GM19372 (cell line): ENCODE measurements around the gene ODC1.
"Not testable (repeated sequence)": the region's sequence is repeated elsewhere in the genome, so short reads cannot be mapped to it uniquely, and the experiment has no call there.

Source experiments
- ATAC-seq: cut with Tn5 transposase; IDR thresholded peaks from one replicate; pipeline ENCODE4 v1.9.1; 2021; ENCODE audit warnings: mild to moderate bottlenecking, low read depth, moderate library complexity; ENCODE audit not compliant: unreplicated experiment

Gene ODC1

GRCh38 chr2:10457846-10458598 is 9.9 kb upstream of the ODC1 start:
- no peak for ATAC-seq

GRCh38 chr2:10457195-10457594 is 9.1 kb upstream of the ODC1 start:
- not testable (repeated sequence) for ATAC-seq

- no peak for ATAC-seq
These were observed 6.4 kb upstream of the ODC1 start for GRCh38 chr2:10454505-10454904.

DNA sequence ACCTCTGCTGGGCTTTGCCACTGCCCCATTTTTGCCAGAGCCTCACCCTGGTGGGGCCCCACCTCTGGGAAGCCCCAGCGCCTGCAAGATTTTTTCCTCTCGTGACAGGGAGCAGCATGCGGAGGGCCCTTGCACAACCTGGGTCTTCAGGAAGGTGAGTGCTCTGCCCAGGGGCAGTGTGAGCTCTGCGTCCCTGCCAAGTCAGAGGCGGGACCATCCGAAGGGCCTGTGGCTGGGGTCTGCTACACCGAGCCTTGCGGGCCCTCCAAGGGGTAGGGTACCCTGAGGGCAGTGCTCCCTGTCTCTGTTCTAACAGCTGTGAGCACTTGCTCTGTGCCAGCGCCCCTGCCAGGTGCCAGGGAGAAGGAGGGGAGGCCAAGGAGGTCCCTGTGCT is 5.8 kb upstream of the ODC1 start:
- ATAC-seq = no peak

DNA sequence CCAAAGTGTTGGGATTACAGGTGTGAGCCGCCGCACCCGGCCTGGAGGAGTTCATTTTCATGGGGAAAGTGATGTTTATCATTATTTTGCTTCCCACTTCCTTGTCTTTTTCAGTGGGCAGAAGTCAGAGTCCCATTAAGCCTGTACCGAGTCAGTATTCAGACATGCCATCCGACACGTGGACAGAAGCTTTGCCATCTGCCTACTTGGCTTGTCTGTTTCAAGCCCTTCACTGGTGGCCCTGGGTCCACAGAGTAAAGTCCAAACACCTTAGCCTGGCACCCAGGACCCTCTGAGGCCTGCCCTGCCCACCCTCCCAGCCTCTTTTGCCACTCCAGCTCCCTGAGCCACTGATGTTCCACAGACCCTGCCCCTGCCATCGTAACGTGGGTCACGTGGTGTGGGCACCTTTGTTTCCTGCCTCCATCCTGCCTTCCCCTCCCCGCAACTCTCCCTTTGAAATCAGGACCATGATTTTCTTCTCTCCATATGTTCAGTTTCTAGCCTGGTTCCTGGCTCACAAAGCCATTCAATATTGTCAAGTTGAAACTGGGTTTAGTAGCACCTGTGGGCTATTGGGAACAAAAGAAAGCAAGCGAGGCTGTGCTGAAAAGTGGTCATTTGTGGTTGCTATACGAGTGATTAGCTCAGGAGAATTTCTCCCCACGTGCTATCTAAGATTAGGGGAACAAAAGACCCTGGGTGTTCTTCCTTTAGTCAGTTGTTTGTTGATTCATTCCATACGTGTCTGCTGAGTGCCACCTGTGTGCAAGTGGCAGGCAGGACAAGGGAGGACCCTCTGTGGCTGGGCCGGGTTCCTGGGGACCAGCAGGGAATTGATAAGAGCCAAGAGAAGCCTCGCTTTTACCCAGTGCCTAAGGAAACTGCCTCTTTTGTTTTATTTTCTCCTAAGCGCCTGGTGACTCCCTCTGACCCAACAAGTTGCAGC is 5.1 kb upstream of the ODC1 start:
- no peak for ATAC-seq

DNA sequence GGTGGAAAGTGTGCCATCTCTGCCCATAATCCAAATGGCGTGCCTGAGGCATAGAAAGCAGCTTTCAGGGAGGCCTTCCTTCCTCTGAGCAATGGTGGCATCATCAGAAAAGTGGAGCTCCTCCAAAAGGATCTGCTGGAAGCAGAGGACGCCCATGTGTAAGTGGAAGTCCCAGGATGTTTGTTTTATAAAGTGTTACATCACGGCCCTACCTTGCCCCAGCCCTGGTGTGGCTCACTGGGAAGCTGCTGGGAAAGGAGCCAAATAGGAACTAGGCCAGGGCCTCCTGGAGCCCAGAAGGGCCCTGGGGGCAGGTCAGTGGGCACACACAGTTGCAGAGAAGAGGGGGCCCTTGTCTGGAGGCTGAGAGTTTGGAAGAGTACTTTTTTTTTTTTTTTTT is 4.2 kb upstream of the ODC1 start:
- no peak for ATAC-seq

GRCh38 chr2:10451819-10452218 is 3.7 kb upstream of the ODC1 start:
- no peak for ATAC-seq

DNA sequence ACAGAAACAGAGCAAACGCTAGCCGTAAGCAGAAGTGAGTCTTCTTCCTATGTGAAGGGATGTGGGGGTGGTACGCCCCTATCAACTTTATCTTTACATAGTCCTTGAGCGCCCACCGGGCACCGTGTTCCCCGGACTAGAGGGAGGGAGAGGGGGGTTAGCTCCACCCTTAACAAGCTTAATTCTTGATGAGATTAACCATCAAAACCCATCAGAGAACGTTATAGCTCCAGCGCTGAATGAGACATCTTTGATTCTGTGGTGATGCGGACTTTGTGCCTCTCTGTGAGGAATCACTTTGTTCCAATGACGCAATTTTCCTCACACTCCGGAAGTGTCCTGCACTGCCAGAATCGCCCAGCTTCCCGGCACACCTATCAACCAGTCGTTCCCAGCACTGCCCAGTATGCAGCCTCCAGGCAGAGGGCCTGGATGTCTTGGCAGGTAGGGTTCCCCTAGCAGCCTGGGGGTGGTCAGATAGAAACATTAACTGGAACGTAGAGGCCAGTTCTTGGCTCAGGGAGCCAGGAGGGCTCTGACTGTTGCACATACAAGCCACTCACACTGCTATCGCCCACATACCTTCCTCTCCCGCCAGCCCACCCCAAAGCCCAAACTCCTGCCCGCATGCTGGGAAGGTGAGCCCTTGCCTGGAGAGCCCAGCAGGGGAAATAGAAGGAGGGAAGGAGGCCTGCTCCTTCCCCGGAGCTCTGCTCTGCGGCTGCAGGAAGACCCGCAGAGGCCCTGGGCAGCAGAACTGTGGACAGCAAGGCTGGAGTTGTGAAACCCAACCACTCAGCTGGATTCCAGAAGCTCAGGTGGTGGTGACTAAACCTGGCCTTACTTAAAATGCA is 1.9 kb upstream of the ODC1 start:
- no peak for ATAC-seq

GRCh38 chr2:10449486-10449831 is 1.3 kb upstream of the ODC1 start:
- no peak for ATAC-seq

- peak; percentile 48 for ATAC-seq
These were observed 704 bp upstream of the ODC1 start for GRCh38 chr2:10448576-10449485.

- peak; percentile 16 for ATAC-seq
These were observed 730 bp downstream of the ODC1 start for GRCh38 chr2:10447300-10447894.

GRCh38 chr2:10446631-10447030 is 1.5 kb downstream of the ODC1 start:
- ATAC-seq = no peak

DNA sequence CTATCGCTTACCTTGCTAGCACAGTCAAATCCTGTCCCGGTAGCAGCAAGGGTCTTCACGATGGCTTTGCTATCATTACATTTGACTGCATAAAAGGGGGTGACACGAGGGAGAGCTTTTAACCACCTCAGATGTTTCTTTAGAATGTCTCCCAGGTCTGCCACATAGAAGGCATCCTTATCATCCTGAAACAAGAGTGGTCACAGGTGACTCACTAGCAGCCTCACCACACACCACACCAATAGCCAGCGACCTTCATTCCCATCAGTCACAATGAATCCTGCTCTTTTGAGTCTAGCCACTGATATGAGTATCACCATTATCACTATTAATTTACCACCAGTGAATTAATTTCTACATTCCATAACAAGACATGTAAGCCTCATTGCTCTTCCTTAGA is 3.7 kb downstream of the ODC1 start:
- ATAC-seq = no peak

GRCh38 chr2:10442469-10443126 is 5.5 kb downstream of the ODC1 start:
- ATAC-seq = not testable (repeated sequence)

DNA sequence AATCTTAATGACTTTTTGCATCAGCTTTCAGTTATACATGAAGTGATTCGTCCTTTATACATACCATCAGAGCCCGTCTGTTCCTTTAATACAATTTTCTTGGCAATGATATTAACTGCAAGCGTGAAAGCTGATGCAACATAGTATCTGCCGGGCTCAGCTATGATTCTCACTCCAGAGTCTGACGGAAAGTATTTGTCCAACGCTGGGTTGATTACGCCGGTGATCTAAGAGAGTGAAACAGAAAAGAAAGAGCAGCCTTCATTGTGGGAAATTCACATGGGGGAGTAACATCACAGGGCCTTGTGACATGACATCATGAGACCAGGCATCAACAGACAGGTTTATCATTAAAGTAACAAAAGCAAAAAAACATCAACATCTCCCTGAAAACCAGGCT is 6.2 kb downstream of the ODC1 start:
- no peak for ATAC-seq

- ATAC-seq = no peak
These were observed 7.4 kb downstream of the ODC1 start for GRCh38 chr2:10440736-10441135.

GRCh38 chr2:10439971-10440370 is 8.2 kb downstream of the ODC1 start:
- no peak for ATAC-seq

GRCh38 chr2:10439185-10439879 is 8.8 kb downstream of the ODC1 start:
- no peak for ATAC-seq
